ENCODE data around the gene C16orf74.

Gene C16orf74

DNA sequence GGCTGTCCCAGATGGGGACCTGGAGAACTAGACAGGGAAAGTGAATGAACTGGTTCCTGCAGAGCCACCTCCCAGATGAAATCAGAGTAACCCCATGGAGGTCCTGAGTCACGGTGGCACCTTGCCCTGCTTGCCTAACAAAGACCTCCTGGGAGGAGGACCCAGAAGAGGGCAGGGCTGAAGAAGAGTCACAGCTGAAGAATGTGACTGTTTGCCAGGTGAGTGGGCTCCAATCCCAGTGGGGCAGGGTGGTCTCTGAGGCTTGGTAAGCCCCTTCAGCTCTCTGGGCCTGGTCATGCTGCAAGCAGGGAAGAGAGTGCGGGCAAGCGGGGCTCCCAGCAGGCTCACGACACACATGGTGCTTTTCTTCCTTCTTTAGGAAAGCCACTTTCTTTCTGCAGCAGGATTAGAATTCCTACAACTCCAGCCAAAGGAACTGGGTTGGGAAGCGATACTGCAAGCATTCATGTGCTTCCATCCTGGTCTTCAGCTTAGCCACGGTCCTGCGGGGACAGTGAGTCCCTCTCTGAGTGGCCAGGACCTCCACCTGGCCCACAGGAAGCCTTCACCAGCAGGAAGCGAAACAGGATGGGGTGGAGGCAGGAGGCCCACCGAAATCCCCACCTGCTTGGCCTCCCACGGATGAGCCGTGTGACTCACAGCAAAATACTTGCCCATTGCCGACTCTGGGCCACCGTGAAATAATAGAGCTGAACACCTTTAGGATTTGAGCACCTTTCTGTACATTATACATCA, 4.3 kb downstream of the C16orf74 start:
- no peak for DNase-seq

GRCh38 chr16:85738923-85739715, 11.8 kb downstream of the C16orf74 start:
- no peak for DNase-seq

GRCh38 chr16:85736921-85737320, 14.0 kb downstream of the C16orf74 start:
- no peak for DNase-seq

DNA sequence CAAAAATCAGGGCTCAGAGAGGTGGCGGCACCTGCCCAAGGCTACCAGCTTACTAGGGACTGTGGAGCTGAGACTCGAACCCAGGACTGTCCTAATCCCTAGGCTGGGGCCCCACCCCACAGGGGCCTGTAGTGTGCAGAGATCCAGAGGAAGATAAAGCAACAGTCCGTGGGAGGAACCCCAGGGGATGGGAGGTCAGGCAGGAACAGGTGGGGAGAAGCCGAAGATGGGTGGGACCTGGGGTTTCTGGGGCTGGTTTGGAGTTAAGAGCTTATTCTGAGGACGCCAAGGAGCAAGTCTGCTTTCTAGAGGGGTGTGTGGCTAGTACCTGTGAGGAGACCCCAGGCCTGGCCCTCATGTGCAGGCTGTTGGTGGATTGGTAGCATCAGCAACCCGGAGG, 14.9 kb downstream of the C16orf74 start:
- no peak for DNase-seq

DNA sequence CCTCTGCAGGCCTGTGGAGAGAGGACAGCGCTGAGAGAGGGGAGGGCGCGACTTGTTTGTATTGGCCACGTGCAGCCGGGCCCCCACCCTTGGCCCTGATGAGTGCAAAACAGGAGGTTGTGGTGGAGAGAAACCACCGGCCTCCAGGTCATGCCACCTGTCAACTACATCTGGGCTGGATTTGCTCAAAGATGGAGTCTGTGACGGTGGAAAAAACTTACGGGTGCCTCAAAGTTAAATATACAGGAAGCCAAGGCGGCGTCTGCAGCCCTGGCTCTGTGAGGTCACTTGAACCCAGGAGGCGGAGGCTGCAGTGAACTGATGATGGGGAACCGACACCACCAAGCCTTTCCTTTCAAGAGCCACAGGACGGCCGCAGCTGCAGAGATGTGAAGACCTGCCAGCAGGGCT, 15.7 kb downstream of the C16orf74 start:
- no peak for DNase-seq

GRCh38 chr16:85734311-85735017, 16.4 kb downstream of the C16orf74 start:
- DNase-seq, result no peak

DNA sequence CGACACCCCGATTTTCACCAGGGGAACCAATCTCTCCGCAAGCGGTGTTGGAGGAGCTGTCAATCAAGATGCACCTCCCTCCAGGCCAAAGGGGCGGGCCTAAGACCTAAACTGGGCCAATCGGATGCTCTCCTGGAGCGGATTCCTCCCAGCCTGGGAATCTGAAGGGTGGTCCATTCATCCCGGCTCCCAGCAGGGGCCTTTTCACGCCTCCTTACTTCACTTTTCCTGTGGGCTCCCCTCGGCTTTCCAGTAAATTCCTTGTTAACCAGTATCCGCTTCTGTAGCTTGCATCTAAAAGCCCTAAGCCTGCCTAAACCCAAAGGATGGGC, 17.1 kb downstream of the C16orf74 start:
- DNase-seq, result no peak

DNA sequence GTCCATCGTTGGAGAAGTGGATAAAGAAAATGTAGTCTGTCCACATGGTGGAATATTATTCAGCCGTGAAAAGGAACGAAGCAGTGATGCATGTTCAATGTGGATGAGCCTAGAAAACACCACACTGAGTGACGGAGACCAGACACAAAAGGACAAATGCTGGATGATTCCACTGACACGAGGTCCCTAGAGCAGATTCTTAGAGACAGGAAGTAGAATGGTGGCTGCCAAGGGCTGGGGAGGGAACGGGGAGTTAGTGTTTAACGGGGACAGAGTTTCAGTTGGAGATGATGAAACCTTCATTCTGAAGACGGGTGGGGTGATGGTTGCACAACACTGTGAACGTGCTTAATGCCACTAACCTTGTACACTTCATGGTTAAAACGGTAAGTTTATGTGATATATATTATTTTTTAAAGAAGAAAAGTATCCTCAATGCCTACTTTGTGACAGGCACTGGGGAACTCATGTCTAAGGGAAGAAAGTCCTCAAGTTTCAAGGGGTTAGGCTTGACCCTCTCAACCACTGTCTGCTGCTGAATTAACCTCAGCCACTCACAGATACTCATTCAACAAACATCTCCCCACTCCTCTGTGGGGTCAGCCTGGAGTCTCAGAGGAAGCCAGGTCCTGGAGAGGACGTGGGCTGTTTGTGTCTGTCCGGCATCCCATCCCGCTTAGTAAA, 17.6 kb downstream of the C16orf74 start:
- no peak for DNase-seq

GRCh38 chr16:85731179-85731578, 19.7 kb downstream of the C16orf74 start:
- no peak for DNase-seq

- no peak for DNase-seq
Observed at GRCh38 chr16:85730186-85730465, 20.8 kb downstream of the C16orf74 start.

DNA sequence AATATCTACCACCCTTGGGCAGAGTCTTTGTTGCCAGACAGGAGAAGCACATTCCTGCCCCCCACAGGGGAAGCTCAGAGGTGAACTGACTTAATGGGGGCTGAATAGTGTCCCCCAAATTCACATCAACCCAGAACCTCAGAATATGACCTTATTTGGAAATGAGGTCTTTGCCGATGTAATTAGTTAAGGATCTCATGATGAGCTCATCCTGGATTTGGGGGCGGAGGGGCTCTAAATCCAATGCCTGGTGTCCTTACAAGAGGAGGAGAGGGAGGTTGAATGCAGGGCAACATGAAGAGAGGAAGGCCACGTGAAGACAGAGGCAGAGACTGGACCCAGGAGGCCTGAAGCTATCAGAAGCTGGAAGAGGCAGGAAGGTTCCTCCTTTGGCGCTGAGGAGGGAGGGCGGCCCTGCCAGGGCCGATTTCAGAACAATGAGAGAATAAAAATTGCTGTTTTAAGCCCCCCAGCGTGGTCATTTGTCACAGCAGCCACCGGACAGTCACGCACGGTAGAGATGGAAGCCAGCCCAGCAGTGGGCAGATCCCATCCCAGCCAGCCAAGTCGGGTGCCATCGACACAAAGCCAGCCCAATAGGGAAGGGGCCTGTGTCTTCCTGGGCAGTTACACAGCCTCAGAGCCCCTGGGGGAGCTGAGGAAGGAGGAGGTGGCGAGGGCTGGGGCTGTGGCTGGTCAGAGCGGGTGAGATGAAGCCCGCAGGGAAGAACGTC, 21.3 kb downstream of the C16orf74 start:
- DNase-seq, result no peak

DNA sequence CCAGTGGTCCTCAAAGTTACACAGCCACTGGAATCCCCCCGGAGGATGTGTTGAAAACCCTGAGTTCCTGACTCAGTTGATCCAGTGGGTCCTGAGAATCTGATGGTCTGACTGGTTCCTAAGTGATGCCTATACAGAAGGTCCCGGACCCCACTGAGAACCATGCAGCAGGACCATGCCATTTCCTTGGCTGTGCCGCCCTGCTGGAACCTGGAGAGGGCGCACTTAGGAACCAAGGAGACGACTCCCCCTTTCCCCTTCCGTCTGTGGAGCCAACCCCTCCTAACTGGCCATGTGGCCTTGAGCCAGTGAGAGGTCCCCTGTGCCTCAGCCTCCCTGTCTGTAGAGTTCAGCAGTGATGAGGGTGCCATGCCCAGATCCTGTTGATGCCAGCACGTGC, 22.0 kb downstream of the C16orf74 start:
- no peak for DNase-seq

GRCh38 chr16:85724936-85725335, 26.0 kb downstream of the C16orf74 start:
- DNase-seq, result no peak

- DNase-seq, result no peak
Observed at GRCh38 chr16:85724126-85724879, 26.6 kb downstream of the C16orf74 start.

DNA sequence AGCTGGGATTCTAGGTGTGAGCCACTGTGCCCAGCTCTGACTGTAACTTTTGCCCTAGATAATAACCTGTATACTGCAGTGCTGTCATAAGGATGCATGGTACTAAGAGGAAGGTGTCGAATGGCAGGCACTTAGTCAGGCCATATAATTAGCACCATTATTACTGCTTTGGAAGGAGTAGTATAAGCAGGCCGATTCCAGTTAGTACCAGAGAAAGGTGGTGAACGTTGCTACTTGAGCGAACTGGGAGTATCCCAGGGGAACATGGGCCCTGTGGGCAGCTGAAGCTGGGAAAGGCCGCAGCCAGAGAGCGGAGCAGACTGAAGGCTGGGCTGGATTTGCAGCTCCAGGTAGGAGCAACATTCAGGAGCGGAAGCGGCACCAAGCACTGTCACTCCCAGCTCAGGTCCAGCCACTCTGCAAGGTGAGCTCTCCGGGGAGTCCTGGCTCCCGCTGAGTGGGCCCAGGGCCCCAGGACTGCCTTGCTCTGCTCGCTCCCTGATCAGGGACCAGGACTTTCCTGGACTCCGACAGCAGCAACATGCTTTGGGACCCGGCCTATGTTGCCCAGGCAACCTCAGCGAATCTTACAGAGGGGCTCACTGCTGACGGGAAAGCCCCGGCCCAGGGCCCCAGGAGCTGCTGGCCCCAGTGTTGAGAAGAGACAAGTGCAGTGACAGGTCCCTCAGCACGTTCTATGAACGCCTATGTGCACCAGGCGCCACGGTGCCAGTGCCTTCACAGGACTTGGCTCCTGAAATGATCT, 28.6 kb downstream of the C16orf74 start:
- no peak for DNase-seq

GRCh38 chr16:85720302-85720637, 30.6 kb downstream of the C16orf74 start:
- no peak for DNase-seq

- no peak for DNase-seq
Observed at GRCh38 chr16:85719605-85720301, 31.1 kb downstream of the C16orf74 start.

- DNase-seq, result no peak
Observed at GRCh38 chr16:85718682-85719081, 32.2 kb downstream of the C16orf74 start.

- DNase-seq, result no peak
Observed at GRCh38 chr16:85718153-85718477, 32.8 kb downstream of the C16orf74 start.

DNA sequence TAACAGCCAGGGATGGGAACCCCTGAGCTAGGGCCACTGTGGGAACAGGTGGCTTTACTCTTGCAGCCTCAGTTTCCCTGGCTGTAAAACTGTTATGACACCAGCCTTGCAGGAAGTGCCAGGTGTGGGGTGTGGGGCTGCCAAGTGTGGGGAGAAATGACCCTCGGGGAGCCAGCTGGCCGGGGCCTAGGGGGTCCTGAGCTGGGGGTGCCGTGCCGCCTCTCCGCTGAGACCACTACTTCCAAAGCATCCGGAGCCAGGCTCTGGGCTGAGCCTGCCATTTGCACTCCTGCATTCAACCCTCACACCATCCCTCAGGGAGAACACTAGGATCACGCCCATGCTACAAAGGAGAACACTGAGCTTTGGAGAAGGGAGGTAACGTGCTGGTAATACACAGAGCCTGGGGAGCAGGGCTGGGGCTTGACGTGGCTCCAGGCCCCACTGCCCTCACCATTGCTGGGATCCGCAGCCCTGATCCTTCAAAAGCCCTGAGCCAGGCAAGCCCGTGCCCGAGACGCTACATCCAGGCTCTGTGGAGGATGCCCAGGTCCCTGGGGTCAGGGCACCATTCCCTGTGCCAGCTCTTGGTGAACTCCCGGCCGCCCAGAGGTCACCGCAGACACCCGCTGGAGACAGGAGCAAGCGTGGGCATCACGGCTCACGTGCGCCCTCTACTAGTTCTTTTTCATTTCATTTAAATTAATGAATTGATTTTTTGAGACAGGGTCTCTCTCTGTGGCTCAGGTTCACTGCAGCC, 33.3 kb downstream of the C16orf74 start:
- peak in 1 of 2 experiments; percentile 34 for DNase-seq
